Gastroesophageal sphincter (tissue), 4 donors: Measurements from ENCODE around the gene MRPS18A. TPM values are rescaled to one million over a fixed set of nuclear protein-coding genes. Genes with fewer than 3 reads are reported as not detected.

ENCODE experiments used
- ATAC-seq: fragments of 150-250 bp; one replicate; pipeline ENCODE4 v1.9.1; 2016; ENCODE audit warnings: mild to moderate bottlenecking, moderate library complexity
- H3K27ac ChIP-seq, 4 donors: fragments of 200-600 bp; sonication (generic) in 3 of 4; 1 replicate in 3 of 4; 2 replicates in 1 of 4; pipeline ENCODE4 v1.5.1; 2016 to 2019
- H3K27me3 ChIP-seq: fragments of 200-600 bp; sonication (generic); one replicate; pipeline ENCODE4 v1.5.1; 2019
- H3K36me3 ChIP-seq, 2 donors: fragments of 200-600 bp; sonication (generic); one replicate each; pipeline ENCODE4 v1.5.1; 2019; ENCODE audit warnings: control low read depth in 1 of 2
- H3K4me1 ChIP-seq, 3 donors: fragments of 200-600 bp; sonication (generic); 1 replicate in 2 of 3; 2 replicates in 1 of 3; pipeline ENCODE4 v1.5.1; 2016 to 2019; ENCODE audit warnings: control low read depth in 2 of 3
- H3K4me3 ChIP-seq, 2 donors: fragments of 200-600 bp; sonication (generic); one replicate each; pipeline ENCODE4 v1.5.1; 2019; ENCODE audit warnings: mild to moderate bottlenecking in 1 of 2, moderate library complexity in 1 of 2
- H3K9me3 ChIP-seq, 3 donors: fragments of 200-600 bp; sonication (generic); one replicate each; pipeline ENCODE4 v1.5.1; 2017 to 2019; ENCODE audit warnings: control low read depth in 2 of 3
- CTCF ChIP-seq, 4 experiments: fragments of 200-600 bp in 2 of 4; fragments of 450-650 bp in 2 of 4; sonication (generic) in 1 of 4; IDR thresholded peaks; one replicate each; pipeline ENCODE4 v1.5.1; 2017 to 2019; ENCODE audit warnings: antibody characterized with exemption in 4 of 4, mild to moderate bottlenecking in 2 of 4, moderate library complexity in 2 of 4
- EP300 ChIP-seq: sonication (generic); formaldehyde crosslinking; IDR thresholded peaks from one replicate; pipeline ENCODE4 v1.6.1; 2017; ENCODE audit warnings: antibody characterized with exemption, mild to moderate bottlenecking
- POLR2A ChIP-seq, 2 donors: fragments of 450-650 bp; IDR thresholded peaks; one replicate each; pipeline ENCODE4 v1.6.1; 2017; ENCODE audit warnings: antibody characterized with exemption in 2 of 2, mild to moderate bottlenecking in 2 of 2, moderate library complexity in 1 of 2
- POLR2AphosphoS5 ChIP-seq: sonication (generic); formaldehyde crosslinking; IDR thresholded peaks from one replicate; pipeline ENCODE4 v1.6.1; 2017; ENCODE audit warnings: antibody characterized with exemption
- whole genome bisulfite sequencing, 2 donors: methylation state at CpG; one replicate each; pipeline ENCODE4 v1.1.5; 2018; ENCODE audit warnings: low coverage in 1 of 2; 5-methylcytosine and 5-hydroxymethylcytosine counted together
- total RNA-seq, 4 donors: library from RNA; depleted of rRNA; stranded (reverse); fragments of >200 nt; gene quantifications; one replicate each; pipeline ENCODE4 v1.1.0, GENCODE V29; 2016

The MRPS18A gene
- total RNA-seq, 4 donors from 2014 or later, result 36.3 to 47.3 (median 38.6) TPM

GRCh38 chr6:43695967-43696291, 8.3 kb upstream of the MRPS18A start:
- TF ChIP-seq POLR2A (IDR thresholded peaks at IDR 0.05) (no peak), EP300 (no peak), CTCF (IDR thresholded peaks at IDR 0.05) (no peak), POLR2AphosphoS5 (no peak)
- Histone ChIP-seq H3K4me3 (no peak overlapping the region), H3K4me1 (peaks cover 0 to 20% (median 15%) of the 10 kb centered on the region in 3 donors), H3K27ac (peak overlapping the region in 1 of 4 donors; percentile 57), H3K36me3 (no peaks in the 10 kb centered on the region), H3K9me3 (no peaks in the 10 kb centered on the region), H3K27me3 (peaks cover 10% of the 10 kb centered on the region)
- ATAC-seq, result no peak
- 40 to 49% methylated on average over 4 of the region's 4 CpGs for WGBS, 2 donors

DNA sequence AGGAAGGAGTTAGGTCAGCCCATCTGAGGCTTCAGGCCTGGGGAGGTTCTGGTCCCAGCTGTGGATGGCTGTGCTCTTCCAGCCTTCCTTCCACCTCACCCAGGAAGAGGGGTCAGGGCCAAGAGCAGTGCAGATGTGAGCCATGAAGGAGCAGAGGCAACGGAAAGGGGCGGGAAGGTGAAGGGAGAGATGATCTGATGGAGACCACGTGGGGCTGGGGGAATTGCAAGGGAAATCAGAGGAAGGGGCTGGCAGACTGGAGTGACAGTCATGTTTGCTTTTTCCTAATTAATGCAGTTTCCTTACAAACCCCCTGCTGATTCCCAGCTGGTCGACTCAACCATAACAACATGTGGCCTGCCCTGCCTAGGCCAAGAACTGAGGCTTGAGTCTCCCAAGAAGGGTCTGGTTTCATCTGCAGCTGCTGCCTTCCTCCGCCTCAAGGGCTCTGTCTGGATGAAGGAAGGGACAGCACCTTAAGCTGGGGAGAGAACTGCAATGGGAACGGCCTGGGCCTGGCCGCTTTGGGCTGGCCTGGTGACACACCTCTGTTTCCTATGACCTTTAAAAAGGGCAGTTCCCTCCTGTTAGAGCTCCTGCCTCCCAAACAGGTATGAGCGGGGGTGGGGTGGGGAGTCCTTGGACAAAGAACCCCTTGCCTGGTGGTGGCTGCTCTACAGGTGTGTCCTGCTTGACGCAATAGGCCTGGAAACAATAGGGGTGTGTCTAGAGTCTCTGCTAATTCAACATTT, 7.8 kb upstream of the MRPS18A start:
- Histone ChIP-seq H3K4me3 (no peak overlapping the region), H3K27me3 (peaks cover 10% of the 10 kb centered on the region), H3K27ac (peak overlapping the region in 2 of 4 donors; percentile 20 to 57), H3K36me3 (no peaks in the 10 kb centered on the region), H3K4me1 (peaks cover 0 to 20% (median 15%) of the 10 kb centered on the region in 3 donors), H3K9me3 (no peaks in the 10 kb centered on the region)
- TF ChIP-seq POLR2AphosphoS5 (no peak), CTCF (IDR thresholded peaks at IDR 0.05) (no peak), EP300 (no peak), POLR2A (IDR thresholded peaks at IDR 0.05) (no peak)
- ATAC-seq, result no peak
- 40 to 100% methylated on average over 2 of the region's 9 CpGs for WGBS, 2 donors

DNA sequence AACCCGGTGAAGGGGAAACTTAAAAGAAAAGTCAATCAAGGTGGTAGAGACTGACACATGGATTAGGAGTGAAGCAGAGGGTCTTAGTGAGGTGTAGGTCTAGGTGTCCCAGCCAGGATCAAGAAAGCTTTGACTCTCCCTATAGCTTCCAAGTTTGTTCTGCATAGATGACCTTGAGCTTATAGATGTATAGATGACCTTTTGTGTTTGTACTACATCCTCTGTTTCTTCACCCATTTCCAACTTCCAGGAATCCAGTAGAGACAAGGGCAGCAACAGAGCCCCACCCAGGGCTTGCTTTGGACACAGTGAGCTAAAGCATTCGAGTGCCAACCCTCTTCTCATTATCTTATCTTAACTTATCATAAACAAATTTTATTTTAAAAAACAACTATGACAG, 1.8 kb upstream of the MRPS18A start:
- H3K27ac ChIP-seq, result no peak overlapping the region
- TF ChIP-seq CTCF (IDR thresholded peaks at IDR 0.05) (no peak), POLR2AphosphoS5 (no peak), EP300 (no peak), POLR2A (IDR thresholded peaks at IDR 0.05) (no peak)
- peaks cover 10% of the 10 kb centered on the region for H3K27me3 ChIP-seq
- ATAC-seq, result no peak
- H3K9me3 ChIP-seq, result no peaks in the 10 kb centered on the region
- H3K4me1 ChIP-seq, result peaks cover 5 to 36% (median 15%) of the 10 kb centered on the region in 3 donors
- no peaks in the 10 kb centered on the region for H3K36me3 ChIP-seq
- 60 to 80% methylated on average over 2 of the region's 2 CpGs for WGBS, 2 donors
- no peak overlapping the region for H3K4me3 ChIP-seq

DNA sequence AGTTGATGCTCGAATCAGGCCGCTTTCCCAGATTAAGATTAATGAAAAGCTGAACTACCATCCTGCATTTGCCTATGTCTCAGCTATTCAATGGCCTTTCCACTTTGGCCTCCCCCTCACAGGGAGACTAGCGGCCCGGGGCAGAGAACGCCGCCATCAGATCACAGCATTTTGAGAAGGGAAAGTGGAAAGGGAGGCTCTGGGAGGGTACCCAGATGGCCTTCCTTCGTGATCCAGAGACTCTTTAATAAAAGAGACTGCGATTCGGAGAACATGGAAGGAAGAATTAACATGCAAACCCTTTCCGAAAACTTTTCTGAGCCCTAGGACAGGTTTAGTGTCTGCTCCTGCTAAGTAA, 533 bp downstream of the MRPS18A start:
- Histone ChIP-seq H3K36me3 (peaks cover 0 to 5% of the 10 kb centered on the region in 2 donors), H3K4me1 (peaks cover 5 to 45% (median 20%) of the 10 kb centered on the region in 3 donors), H3K27me3 (peaks cover under 1% of the 10 kb centered on the region), H3K9me3 (no peaks in the 10 kb centered on the region), H3K27ac (peak overlapping the region; percentile 14 to 83 (median 67)), H3K4me3 (peak overlapping the region; percentile 64 to 92)
- no peak for TF ChIP-seq POLR2A (IDR thresholded peaks at IDR 0.05)
- no peak for TF ChIP-seq CTCF (IDR thresholded peaks at IDR 0.05)
- TF ChIP-seq EP300, result no peak
- TF ChIP-seq POLR2AphosphoS5, result no peak
- 11 to 13% methylated on average over 6 to 7 of the region's 10 CpGs for WGBS, 2 donors
- no peak for ATAC-seq
